Natural killer cell treated with Interleukin-12 subunit alpha and Interleukin-12 subunit beta and Interleukin-15 and Interleukin-18, amount 100 ng/mL, for 72 hours (primary cell): ENCODE data around the gene LAMP5. TPM values are rescaled to one million over a fixed set of nuclear protein-coding genes. Genes with fewer than 3 reads are reported as not detected.

ENCODE experiments used
- ATAC-seq, 2 donors: fragments of 150-1000 bp; cut with Tn5 transposase in 1 of 2; sonication (Bioruptor Pico), chemical (Tn5 transposase) in 1 of 2; 2 replicates each; pipeline ENCODE4 v1.10.0; 2021
- DNase-seq: peaks from one replicate; pipeline ENCODE4 v3.0.0; 2022; ENCODE audit warnings: low spot score
- H3K27ac Mint-ChIP-seq, 2 donors: 1 replicate in 1 of 2; 2 replicates in 1 of 2; pipeline ENCODE4 v1.8.0; 2022; ENCODE audit warnings: mixed read lengths in 2 of 2, mild to moderate bottlenecking in 1 of 2, moderate library complexity in 1 of 2
- H3K27me3 Mint-ChIP-seq, 2 donors: 1 replicate in 1 of 2; 2 replicates in 1 of 2; pipeline ENCODE4 v1.8.0; 2022; ENCODE audit warnings: mixed read lengths in 2 of 2
- H3K36me3 Mint-ChIP-seq: one replicate; pipeline ENCODE4 v1.8.0; 2022; ENCODE audit warnings: mixed read lengths
- H3K4me1 Mint-ChIP-seq, 2 donors: 1 replicate in 1 of 2; 2 replicates in 1 of 2; pipeline ENCODE4 v1.8.0; 2022; ENCODE audit warnings: low read depth in 2 of 2, mixed read lengths in 2 of 2, mild to moderate bottlenecking in 1 of 2
- H3K4me3 Mint-ChIP-seq: one replicate; pipeline ENCODE4 v1.8.0; 2022; ENCODE audit warnings: mixed read lengths
- H3K9me3 Mint-ChIP-seq: 2 replicates; pipeline ENCODE4 v1.8.0; 2022; ENCODE audit warnings: mixed read lengths
- total RNA-seq, 2 donors: library from RNA; stranded (reverse); gene quantifications; one replicate each; pipeline ENCODE4 v1.2.3, GENCODE V29; 2022

Gene LAMP5
- total RNA-seq, 2 donors from 2014 or later: not detected

DNA sequence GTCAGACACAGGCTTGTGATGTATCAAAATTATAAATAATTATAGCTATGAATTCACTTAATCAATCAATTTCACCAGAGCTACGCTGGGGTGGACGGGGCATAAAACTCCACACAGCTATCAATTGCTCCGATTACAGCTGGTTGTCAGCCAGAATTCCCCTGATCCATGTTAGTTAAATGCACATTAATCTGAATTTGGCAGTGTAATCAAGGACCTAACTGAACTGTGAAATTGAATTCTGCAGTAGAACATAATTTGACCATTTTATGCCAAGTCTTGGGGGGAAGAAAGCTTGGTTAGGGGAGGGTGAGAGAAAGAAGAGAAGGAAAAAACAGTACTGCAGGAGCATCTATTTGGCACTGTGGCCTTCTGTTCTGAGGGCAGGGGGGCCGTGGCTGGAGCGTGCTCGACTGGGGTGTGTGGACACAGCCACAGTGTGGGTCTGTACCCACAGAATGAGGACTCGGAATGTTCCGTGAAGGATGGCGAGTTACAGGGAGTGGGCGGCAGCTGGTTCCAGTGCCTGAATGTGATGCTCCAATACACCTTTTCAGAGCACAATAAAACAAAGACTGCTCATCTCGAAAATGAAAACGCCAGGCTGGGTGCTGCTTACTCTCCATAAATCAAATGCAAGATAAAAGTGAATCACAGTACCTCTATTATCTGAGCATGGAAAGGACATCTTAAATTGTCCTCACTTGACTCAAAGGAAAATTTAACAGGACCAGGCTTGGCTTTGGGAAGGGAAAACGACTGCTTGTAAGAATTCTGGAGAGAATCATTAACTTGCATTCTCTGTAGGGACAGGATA is 59.2 kb downstream of the LAMP5 start:
- Mint-ChIP-seq H3K4me1 (no peaks in the 10 kb centered on the region), H3K9me3 (peaks cover 3% of the 10 kb centered on the region), H3K36me3 (no peaks in the 10 kb centered on the region), H3K4me3 (no peak overlapping the region), H3K27ac (no peak overlapping the region), H3K27me3 (peaks cover 0 to 8% of the 10 kb centered on the region in 2 donors)
- DNase-seq: no peak
- no peak for ATAC-seq

GRCh38 chr20:9574181-9574580 is 59.8 kb downstream of the LAMP5 start:
- no peak overlapping the region for H3K4me3 Mint-ChIP-seq
- no peaks in the 10 kb centered on the region for H3K4me1 Mint-ChIP-seq

DNA sequence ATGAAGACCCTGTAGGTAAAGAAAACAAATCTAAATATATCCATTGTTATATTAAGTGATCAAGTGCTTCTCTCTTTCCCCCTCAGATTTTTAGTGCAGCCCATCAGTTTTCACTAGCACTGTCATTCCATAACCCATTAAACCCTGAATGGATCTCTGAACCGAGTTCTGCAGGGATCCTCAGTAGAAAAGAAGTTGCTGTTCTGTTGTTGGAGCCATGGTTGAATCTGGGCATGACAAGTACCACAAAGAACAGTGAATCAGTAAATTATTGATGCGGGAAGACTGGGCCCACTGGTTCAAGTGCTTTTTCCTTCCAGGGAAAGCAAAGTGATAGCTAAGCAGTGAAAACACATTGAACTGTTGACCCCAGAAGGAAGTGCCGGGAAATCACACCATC is 60.4 kb downstream of the LAMP5 start:
- Mint-ChIP-seq H3K27ac (no peak overlapping the region), H3K27me3 (peaks cover 0 to 5% of the 10 kb centered on the region in 2 donors), H3K4me1 (no peaks in the 10 kb centered on the region), H3K4me3 (no peak overlapping the region), H3K9me3 (no peaks in the 10 kb centered on the region), H3K36me3 (no peaks in the 10 kb centered on the region)
- ATAC-seq (no peak), DNase-seq (no peak)

More at GRCh38 chr20:9574181-9574580, 59.8 kb downstream of the LAMP5 start:
- ATAC-seq (no peak), DNase-seq (no peak)
- Mint-ChIP-seq H3K27ac (no peak overlapping the region), H3K36me3 (no peaks in the 10 kb centered on the region), H3K9me3 (peaks cover 2% of the 10 kb centered on the region), H3K27me3 (peaks cover 0 to 8% of the 10 kb centered on the region in 2 donors)

DNA sequence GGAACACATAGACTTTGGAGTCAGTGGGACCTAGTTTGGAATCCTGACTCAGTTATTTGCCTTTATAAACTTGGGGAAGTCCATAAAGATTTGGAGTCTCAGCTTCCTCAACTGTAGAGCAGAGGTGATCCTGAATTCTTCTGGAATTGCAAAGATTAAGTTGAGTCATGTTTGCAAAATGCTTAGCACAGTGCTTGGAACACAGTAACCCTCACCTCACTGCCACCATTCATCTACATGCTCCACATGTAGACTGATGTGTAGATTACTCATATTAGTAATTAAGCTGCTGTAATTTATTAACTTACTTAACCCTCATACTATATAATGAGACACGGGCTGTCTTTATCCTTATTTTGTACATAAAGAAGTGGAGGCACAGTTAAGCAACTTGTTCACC is 61.4 kb downstream of the LAMP5 start:
- Mint-ChIP-seq H3K4me1 (no peaks in the 10 kb centered on the region), H3K36me3 (no peaks in the 10 kb centered on the region), H3K9me3 (no peaks in the 10 kb centered on the region), H3K4me3 (no peak overlapping the region), H3K27ac (no peak overlapping the region), H3K27me3 (peaks cover 0 to 5% of the 10 kb centered on the region in 2 donors)
- no peak for DNase-seq
- ATAC-seq: no peak

DNA sequence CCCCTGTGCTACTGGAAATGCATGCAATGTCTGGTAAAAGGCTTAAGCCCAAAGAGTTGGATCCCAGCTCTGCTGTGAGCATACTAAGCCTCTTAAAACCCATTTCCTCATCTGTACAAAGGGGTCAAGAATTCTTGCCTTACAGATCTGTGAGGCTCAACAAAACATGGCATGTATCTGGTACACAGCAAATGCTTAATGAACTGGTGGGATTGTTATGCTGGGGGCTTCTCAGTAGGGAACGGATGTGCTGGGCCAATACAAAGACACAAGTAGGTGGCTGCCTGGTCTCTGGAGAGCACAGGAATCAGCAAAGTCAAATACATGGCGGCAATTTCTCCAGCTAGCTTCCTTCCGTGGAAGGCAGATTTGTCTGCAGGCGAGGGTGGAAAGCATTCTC is 62.3 kb downstream of the LAMP5 start:
- peaks cover 0 to 4% of the 10 kb centered on the region in 2 donors for H3K27me3 Mint-ChIP-seq
- H3K9me3 Mint-ChIP-seq: no peaks in the 10 kb centered on the region
- H3K36me3 Mint-ChIP-seq: no peaks in the 10 kb centered on the region
- DNase-seq (no peak), ATAC-seq (no peak)
- no peaks in the 10 kb centered on the region for H3K4me1 Mint-ChIP-seq
- no peak overlapping the region for H3K27ac Mint-ChIP-seq
- no peak overlapping the region for H3K4me3 Mint-ChIP-seq

GRCh38 chr20:9577397-9577796 is 63.0 kb downstream of the LAMP5 start:
- Mint-ChIP-seq H3K27ac (no peak overlapping the region), H3K9me3 (no peaks in the 10 kb centered on the region), H3K4me3 (no peak overlapping the region), H3K36me3 (no peaks in the 10 kb centered on the region), H3K4me1 (no peaks in the 10 kb centered on the region), H3K27me3 (peaks cover 0 to 4% of the 10 kb centered on the region in 2 donors)
- ATAC-seq: no peak
- no peak for DNase-seq

- ATAC-seq: no peak
Measured at GRCh38 chr20:9578594-9578993, 64.2 kb downstream of the LAMP5 start.

More at GRCh38 chr20:9578594-9578993, 64.2 kb downstream of the LAMP5 start:
- H3K27me3 Mint-ChIP-seq: peaks cover 0 to under 1% of the 10 kb centered on the region in 2 donors
- no peak overlapping the region for H3K27ac Mint-ChIP-seq
- no peak for DNase-seq
- H3K9me3 Mint-ChIP-seq: no peaks in the 10 kb centered on the region
- H3K4me3 Mint-ChIP-seq: no peak overlapping the region
- H3K36me3 Mint-ChIP-seq: no peaks in the 10 kb centered on the region
- H3K4me1 Mint-ChIP-seq: no peaks in the 10 kb centered on the region
